HCT116 (cell line): ENCODE data around the gene NCAPH2. TPM values are rescaled to one million over a fixed set of nuclear protein-coding genes. Genes with fewer than 3 reads are reported as not detected.

Experiments used
- ATAC-seq: fragments of 200-7000 bp; cut with Tn5 transposase; 2 replicates; pipeline ENCODE4 v1.9.1; 2020; ENCODE audit warnings: mild to moderate bottlenecking, moderate library complexity
- BruUV-seq: library from RNA; stranded (reverse); fragments of 400-500 nt; replicated peaks from 2 replicates; lab custom pipeline; 2021; lab: Mats Ljungman, UMichigan
- CTCF ChIA-PET: fragments of 300-600 bp; sonication (Branson Sonifier 250); formaldehyde crosslinking; loops from one replicate; lab custom pipeline; 2021; ENCODE audit warnings: antibody characterized with exemption; lab: Charles Lee
- POLR2A ChIA-PET: fragments of 300-600, 350-600 bp; sonication (Branson Sonifier 250); formaldehyde crosslinking; loops from one replicate; lab custom pipeline; 2021; ENCODE audit warnings: antibody characterized with exemption; lab: Charles Lee
- RAD21 ChIA-PET, 2 experiments: fragments of 300-600 bp; sonication (Branson Sonifier 250); formaldehyde crosslinking; loops; one replicate each; lab custom pipeline; 2023; ENCODE audit warnings: low total read pairs in 2 of 2; ENCODE audit not compliant: uncharacterized antibody in 2 of 2, unreplicated experiment in 2 of 2, low non-redundant PET in 1 of 2; lab: Charles Lee
- DNase-seq: peaks from one replicate; pipeline ENCODE4 v3.0.0-alpha.2; 2010; ENCODE audit warnings: low read depth, low spot score
- H2AFZ ChIP-seq: fragments of 200-600 bp; shearing (Covaris generic), sonication (generic); 2 replicates; pipeline ENCODE4 v1.6.1; 2017; ENCODE audit warnings: low read depth, mixed run types, mixed read lengths, antibody characterized with exemption, low read length; ENCODE audit not compliant: poor library complexity, severe bottlenecking
- H3K27ac ChIP-seq: 2 replicates; pipeline ENCODE4 v1.5.1; 2012; ENCODE audit warnings: low read depth, low read length
- H3K27me3 ChIP-seq: fragments of 200-600 bp; sonication (generic); 2 replicates; pipeline ENCODE4 v1.6.1; 2016; ENCODE audit warnings: mixed run types, low read length, mixed read lengths; ENCODE audit not compliant: insufficient read depth
- H3K36me3 ChIP-seq, 2 experiments: fragments of 200-500 bp in 1 of 2; fragments of 200-600 bp in 1 of 2; sonication (Bioruptor generic) in 1 of 2; sonication (generic) in 1 of 2; 2 replicates each; pipeline versions ENCODE4 v1.5.1 to v1.6.1; 2014 to 2016; ENCODE audit warnings: low read length in 2 of 2, inconsistent platforms in 1 of 2, mixed read lengths in 1 of 2, mixed run types in 1 of 2; ENCODE audit not compliant: insufficient read depth in 2 of 2, control insufficient read depth in 1 of 2
- H3K4me1 ChIP-seq, 2 experiments: fragments of 200-600 bp in 1 of 2; sonication (generic) in 1 of 2; 2 replicates each; pipeline versions ENCODE4 v1.5.1 to v1.6.1; 2012 to 2017; ENCODE audit warnings: low read length in 2 of 2, inconsistent platforms in 1 of 2, mild to moderate bottlenecking in 1 of 2, mixed read lengths in 1 of 2, mixed run types in 1 of 2, moderate library complexity in 1 of 2; ENCODE audit not compliant: insufficient read depth in 2 of 2, control insufficient read depth in 1 of 2
- H3K4me2 ChIP-seq: fragments of 200-600 bp; sonication (generic); 2 replicates; pipeline ENCODE4 v1.6.1; 2017; ENCODE audit warnings: mixed run types, low read length, mixed read lengths
- H3K4me3 ChIP-seq, 2 experiments: fragments of 200-600 bp in 1 of 2; sonication (generic) in 1 of 2; replicated peaks in 1 of 2; 2 replicates each; pipeline ENCODE4 v1.5.1; 2011 to 2016; ENCODE audit warnings: low read length in 2 of 2, control low read depth in 1 of 2, low read depth in 1 of 2, mild to moderate bottlenecking in 1 of 2, mixed read lengths in 1 of 2, mixed run types in 1 of 2
- H3K79me2 ChIP-seq: fragments of 200-600 bp; sonication (generic); 2 replicates; pipeline ENCODE4 v1.6.1; 2017; ENCODE audit warnings: mild to moderate bottlenecking, mixed run types, low read length, moderate library complexity, mixed read lengths; ENCODE audit not compliant: insufficient read depth
- H3K9ac ChIP-seq: fragments of 200-600 bp; sonication (generic); 2 replicates; pipeline ENCODE4 v1.6.1; 2016; ENCODE audit warnings: low read length, mixed read lengths
- H3K9me2 ChIP-seq: fragments of 200-600 bp; sonication (generic), shearing (Covaris generic); 2 replicates; pipeline ENCODE4 v1.6.1; 2017; ENCODE audit warnings: mixed run types, mild to moderate bottlenecking, moderate library complexity; ENCODE audit not compliant: insufficient read depth
- H3K9me3 ChIP-seq, 2 experiments: fragments of 200-500 bp in 1 of 2; fragments of 200-600 bp in 1 of 2; sonication (Bioruptor generic) in 1 of 2; sonication (generic) in 1 of 2; 2 replicates each; pipeline ENCODE4 v1.6.1; 2014 to 2017; ENCODE audit warnings: low read length in 2 of 2, mixed read lengths in 2 of 2, inconsistent platforms in 1 of 2, low read depth in 1 of 2, mild to moderate bottlenecking in 1 of 2, mixed run types in 1 of 2, moderate library complexity in 1 of 2; ENCODE audit not compliant: control insufficient read depth in 1 of 2, insufficient read depth in 1 of 2
- H4K20me1 ChIP-seq: fragments of 200-600 bp; sonication (generic), shearing (Covaris generic); 2 replicates; pipeline ENCODE4 v1.6.1; 2017; ENCODE audit warnings: mixed run types, mild to moderate bottlenecking, moderate library complexity; ENCODE audit not compliant: insufficient read depth
- CEBPB ChIP-seq: IDR thresholded peaks from 2 replicates; pipeline ENCODE4 v1.6.1; 2012; ENCODE audit warnings: low read depth
- EZH2 ChIP-seq: fragments of 200-600 bp; sonication (generic); IDR thresholded peaks from 2 replicates; pipeline ENCODE4 v1.6.1; 2017; ENCODE audit warnings: antibody characterized with exemption, mixed run types
- EZH2phosphoT487 ChIP-seq: fragments of 200-600 bp; IDR thresholded peaks from 2 replicates; pipeline ENCODE4 v1.6.1; 2018; ENCODE audit warnings: antibody characterized with exemption, borderline replicate concordance
- POLR2A ChIP-seq: IDR thresholded peaks from 2 replicates; pipeline ENCODE4 v1.7.0; 2011; ENCODE audit warnings: borderline replicate concordance; ENCODE audit not compliant: insufficient read depth, insufficient read length; ENCODE audit errors: extremely low read depth
- RAD21 ChIP-seq: IDR thresholded peaks from 2 replicates; pipeline ENCODE4 v1.6.1; 2012; ENCODE audit warnings: low read depth, mild to moderate bottlenecking
- SIN3A ChIP-seq: IDR thresholded peaks from 2 replicates; pipeline ENCODE4 v1.6.1; 2012; ENCODE audit warnings: low read depth
- SP1 ChIP-seq: IDR thresholded peaks from 2 replicates; pipeline ENCODE4 v1.6.1; 2012; ENCODE audit warnings: low read depth
- SRF ChIP-seq: IDR thresholded peaks from 2 replicates; pipeline ENCODE4 v1.6.1; 2012; ENCODE audit warnings: low read depth
- YY1 ChIP-seq: IDR thresholded peaks from 2 replicates; pipeline ENCODE4 v1.6.1; 2011; ENCODE audit warnings: low read length, low read depth, moderate library complexity, mild to moderate bottlenecking; ENCODE audit not compliant: insufficient replicate concordance; ENCODE audit errors: extremely low read depth
- intact Hi-C: fragments of 100-400 bp; cut with micrococcal nuclease; formaldehyde crosslinking; loops from 2 replicates; pipeline ENCODE4 v1.10.0; 2022
- total RNA-seq: library from RNA; stranded (reverse); gene quantifications from one replicate; pipeline ENCODE4 v1.2.1, GENCODE V29; 2021; ENCODE audit not compliant: unreplicated experiment
- TF ChIP-seq, protein P1 (sequence below): IDR thresholded peaks from 2 replicates; pipeline ENCODE4 v1.6.1; 2012; ENCODE audit warnings: low read depth
- TF ChIP-seq, protein P2 (sequence below): IDR thresholded peaks from 2 replicates; pipeline ENCODE4 v1.6.1; 2011; ENCODE audit warnings: mild to moderate bottlenecking, low read length, moderate library complexity; ENCODE audit not compliant: insufficient replicate concordance; ENCODE audit errors: extremely low read depth

NCAPH2 gene
- total RNA-seq, 1 experiment from 2014 or later = 99.1 TPM

DNA sequence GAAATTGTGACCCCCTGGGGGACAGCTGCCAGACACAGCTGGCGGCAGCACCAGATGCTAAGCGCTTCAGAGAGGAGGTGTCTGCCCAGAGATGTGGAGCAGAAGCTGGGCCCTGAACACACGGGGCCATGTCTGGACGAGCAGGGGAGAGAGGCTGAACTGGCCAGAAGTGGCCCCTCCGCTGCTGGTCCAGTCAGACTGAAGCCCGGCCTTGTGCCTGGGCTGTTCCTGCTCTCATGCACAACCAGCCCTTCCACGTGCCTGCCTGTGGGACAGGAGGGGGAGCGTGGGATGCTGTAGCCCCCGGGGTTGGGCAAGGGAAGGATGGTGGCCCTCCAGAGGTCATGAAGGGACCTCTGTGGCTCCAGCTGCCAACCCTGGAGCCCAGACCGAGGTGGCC is 24.9 kb upstream of the NCAPH2 start:
- Histone ChIP-seq H3K4me2 (no peak overlapping the region), H3K27me3 (no peaks in the 10 kb centered on the region), H3K36me3 (no peaks in the 10 kb centered on the region), H3K4me3 (no peak overlapping the region), H3K9me2 (no peaks in the 10 kb centered on the region), H3K4me1 (peaks cover 8 to 32% of the 10 kb centered on the region in 2 experiments; a peak in 3 of 4 replicates), H4K20me1 (no peaks in the 10 kb centered on the region), H3K27ac (no peak overlapping the region), H2AFZ (no peak overlapping the region), H3K9ac (no peak overlapping the region), H3K9me3 (no peaks in the 10 kb centered on the region), H3K79me2 (no peaks in the 10 kb centered on the region)
- intact Hi-C loops = no loop called here
- CTCF ChIA-PET = no interaction called here
- POLR2A ChIA-PET = no interaction called here
- DNase-seq (no peak), ATAC-seq (no peak)
- RAD21 ChIA-PET = no interaction called here
- no peak for TF ChIP-seq SRF
- no peak for TF ChIP-seq SP1
- no peak for TF ChIP-seq CEBPB
- no peak for TF ChIP-seq SIN3A
- no peak for TF ChIP-seq EZH2phosphoT487
- no TSS peak for BruUV-seq

GRCh38 chr22:50483556-50483955 is 24.5 kb upstream of the NCAPH2 start:
- H3K79me2 ChIP-seq = no peaks in the 10 kb centered on the region
- intact Hi-C loops = no loop called here
- H3K9me3 ChIP-seq = no peaks in the 10 kb centered on the region
- no peaks in the 10 kb centered on the region for H3K27me3 ChIP-seq
- no peaks in the 10 kb centered on the region for H3K36me3 ChIP-seq
- ChIA-PET RAD21 (no interaction called here), CTCF (interaction anchor here (1.6 kb wide), 1 partner anchor 15 kb away, joined by 4 read pairs; no protein-coding TSS in a partner anchor), POLR2A (no interaction called here)
- no peak overlapping the region; the same call in 1 of the 2 replicates for H3K27ac ChIP-seq
- H3K4me1 ChIP-seq = peaks cover 8 to 32% of the 10 kb centered on the region in 2 experiments; a peak in 3 of 4 replicates
- TF ChIP-seq, protein P1, sequence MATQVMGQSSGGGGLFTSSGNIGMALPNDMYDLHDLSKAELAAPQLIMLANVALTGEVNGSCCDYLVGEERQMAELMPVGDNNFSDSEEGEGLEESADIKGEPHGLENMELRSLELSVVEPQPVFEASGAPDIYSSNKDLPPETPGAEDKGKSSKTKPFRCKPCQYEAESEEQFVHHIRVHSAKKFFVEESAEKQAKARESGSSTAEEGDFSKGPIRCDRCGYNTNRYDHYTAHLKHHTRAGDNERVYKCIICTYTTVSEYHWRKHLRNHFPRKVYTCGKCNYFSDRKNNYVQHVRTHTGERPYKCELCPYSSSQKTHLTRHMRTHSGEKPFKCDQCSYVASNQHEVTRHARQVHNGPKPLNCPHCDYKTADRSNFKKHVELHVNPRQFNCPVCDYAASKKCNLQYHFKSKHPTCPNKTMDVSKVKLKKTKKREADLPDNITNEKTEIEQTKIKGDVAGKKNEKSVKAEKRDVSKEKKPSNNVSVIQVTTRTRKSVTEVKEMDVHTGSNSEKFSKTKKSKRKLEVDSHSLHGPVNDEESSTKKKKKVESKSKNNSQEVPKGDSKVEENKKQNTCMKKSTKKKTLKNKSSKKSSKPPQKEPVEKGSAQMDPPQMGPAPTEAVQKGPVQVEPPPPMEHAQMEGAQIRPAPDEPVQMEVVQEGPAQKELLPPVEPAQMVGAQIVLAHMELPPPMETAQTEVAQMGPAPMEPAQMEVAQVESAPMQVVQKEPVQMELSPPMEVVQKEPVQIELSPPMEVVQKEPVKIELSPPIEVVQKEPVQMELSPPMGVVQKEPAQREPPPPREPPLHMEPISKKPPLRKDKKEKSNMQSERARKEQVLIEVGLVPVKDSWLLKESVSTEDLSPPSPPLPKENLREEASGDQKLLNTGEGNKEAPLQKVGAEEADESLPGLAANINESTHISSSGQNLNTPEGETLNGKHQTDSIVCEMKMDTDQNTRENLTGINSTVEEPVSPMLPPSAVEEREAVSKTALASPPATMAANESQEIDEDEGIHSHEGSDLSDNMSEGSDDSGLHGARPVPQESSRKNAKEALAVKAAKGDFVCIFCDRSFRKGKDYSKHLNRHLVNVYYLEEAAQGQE = no peak
- TF ChIP-seq SRF (no peak), RAD21 (no peak), YY1 (no peak), SIN3A (no peak), POLR2A (no peak), EZH2 (no peak)
- TF ChIP-seq, protein P2, sequence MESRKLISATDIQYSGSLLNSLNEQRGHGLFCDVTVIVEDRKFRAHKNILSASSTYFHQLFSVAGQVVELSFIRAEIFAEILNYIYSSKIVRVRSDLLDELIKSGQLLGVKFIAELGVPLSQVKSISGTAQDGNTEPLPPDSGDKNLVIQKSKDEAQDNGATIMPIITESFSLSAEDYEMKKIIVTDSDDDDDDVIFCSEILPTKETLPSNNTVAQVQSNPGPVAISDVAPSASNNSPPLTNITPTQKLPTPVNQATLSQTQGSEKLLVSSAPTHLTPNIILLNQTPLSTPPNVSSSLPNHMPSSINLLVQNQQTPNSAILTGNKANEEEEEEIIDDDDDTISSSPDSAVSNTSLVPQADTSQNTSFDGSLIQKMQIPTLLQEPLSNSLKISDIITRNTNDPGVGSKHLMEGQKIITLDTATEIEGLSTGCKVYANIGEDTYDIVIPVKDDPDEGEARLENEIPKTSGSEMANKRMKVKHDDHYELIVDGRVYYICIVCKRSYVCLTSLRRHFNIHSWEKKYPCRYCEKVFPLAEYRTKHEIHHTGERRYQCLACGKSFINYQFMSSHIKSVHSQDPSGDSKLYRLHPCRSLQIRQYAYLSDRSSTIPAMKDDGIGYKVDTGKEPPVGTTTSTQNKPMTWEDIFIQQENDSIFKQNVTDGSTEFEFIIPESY = no peak
- H2AFZ ChIP-seq = no peak overlapping the region
- no peak for ATAC-seq
- H4K20me1 ChIP-seq = no peaks in the 10 kb centered on the region
- no peaks in the 10 kb centered on the region for H3K9me2 ChIP-seq
- H3K4me3 ChIP-seq = no peak overlapping the region
- H3K4me2 ChIP-seq = no peak overlapping the region
- H3K9ac ChIP-seq = no peak overlapping the region
- no TSS peak for BruUV-seq
- no peak for DNase-seq
